Stimulated activated CD8-positive, alpha-beta memory T cell treated with anti-CD3 and anti-CD28 coated beads, Interleukin-12 subunit alpha, Interleukin-12 subunit beta, amount 100 ng/mL, for 1 hour (primary cell): ENCODE results near the gene SLC44A1.

Source experiments
- DNase-seq: peaks from one replicate; pipeline ENCODE4 v3.0.0-alpha.2; 2020; ENCODE audit warnings: low read depth

The SLC44A1 gene

DNA sequence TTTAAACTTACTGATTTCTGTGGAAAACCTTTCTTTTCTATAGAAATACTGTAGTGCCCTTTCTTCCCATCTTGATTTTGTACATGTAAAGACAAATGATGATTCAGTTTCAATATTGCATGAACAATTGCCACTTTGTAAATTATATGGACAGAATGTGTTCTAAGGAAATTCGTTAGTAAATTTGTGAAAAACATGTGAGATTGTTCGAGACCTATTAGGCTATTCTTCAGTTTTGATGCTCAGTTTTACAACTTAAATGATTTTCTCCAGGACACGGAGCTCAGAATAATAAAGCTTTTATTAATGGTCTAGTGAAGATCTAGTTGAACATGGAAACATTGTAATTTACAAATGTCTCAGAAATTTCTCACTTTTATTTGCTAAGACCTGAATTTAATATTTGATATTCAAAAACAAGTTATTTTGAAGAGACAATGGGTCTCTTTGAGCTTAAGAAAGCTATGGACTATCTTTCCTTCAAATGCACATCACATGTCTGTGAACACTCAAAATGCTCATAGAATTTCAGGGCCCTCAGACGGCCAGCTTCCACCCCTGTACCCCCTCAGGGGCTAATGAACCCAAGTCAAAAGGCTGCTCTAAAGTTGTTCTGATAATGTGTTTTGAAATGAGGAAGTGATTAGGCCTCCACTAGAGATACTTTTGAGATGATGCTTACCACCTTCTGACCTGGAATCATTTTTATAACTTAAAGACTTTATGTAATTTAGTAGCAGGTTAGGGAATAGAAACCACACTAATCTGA is 149.3 kb downstream of the SLC44A1 start:
- no peak for DNase-seq

DNA sequence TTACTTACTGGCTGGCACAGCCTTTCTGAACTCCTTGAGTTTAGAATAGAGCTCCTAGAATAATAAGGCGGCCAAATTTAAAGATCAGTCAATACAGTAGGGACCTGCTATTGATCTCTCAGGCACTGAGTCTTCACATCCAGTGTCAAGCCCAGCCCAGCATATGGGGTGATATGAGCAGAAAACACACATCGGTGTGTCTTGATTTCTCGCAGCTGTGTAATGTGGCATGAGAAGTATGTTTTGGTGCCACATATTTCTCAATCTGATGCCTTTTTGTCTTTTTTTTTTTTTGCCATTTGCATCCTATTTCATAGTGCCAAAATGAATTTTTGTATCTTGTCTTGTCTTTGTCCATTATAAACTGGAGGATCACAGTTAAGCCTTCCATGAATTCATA is 152.0 kb downstream of the SLC44A1 start:
- DNase-seq: no peak

DNA sequence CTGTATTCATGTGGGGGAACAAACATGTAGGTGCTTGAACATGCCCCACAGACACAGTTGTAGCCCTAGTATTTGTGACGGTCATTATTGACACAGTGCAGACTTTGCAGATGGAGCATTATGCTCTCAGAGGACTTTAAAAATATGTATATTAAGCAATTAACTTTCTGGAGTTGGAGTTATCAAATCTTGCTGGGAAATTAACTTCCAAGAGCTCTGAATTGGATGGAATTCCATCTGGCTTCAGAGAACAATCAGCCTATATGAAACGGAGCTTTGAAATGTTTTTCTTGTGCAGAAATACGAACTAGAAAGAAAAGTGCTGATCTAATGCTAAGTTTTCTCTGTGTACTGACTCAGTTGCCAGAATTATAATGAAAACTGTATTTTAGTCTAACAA is 152.4 kb downstream of the SLC44A1 start:
- DNase-seq: no peak

DNA sequence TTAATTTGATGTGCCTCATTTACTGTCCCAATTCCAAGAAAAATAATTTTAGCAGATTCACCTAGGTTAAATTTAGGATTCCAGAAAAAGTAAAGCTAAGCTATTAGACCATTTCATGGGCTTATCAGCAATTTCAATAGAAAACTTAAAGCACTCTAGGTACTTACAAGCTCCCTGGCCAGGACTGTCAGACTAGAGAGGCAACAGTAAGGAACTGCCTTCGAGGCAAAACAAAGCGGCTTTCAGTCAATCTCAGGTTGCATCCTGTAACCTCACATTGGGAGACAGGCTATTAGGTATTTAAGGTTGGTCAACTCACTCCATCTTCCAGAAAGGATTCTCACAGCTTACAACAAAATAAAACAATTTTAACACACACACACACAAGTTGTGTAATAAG is 154.7 kb downstream of the SLC44A1 start:
- no peak for DNase-seq

DNA sequence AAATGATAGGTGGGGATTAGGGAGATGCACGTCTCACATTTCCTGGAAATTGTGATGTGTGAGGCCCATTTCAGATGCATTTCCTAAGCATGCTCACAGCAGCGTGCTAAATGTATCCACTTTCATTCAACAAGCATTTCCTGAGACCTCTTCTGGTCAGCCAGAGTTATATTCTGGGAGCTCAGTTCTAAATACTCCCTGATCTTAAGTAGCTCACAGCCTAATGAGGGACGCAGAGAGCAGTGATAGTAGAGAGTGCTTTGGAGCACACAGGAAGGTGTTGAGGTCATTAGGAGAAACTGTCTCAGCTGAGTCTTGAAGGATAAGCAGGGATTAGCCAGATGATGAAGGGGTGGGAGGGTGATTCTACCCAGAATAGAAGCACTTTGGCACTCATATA is 157.2 kb downstream of the SLC44A1 start:
- DNase-seq: no peak

DNA sequence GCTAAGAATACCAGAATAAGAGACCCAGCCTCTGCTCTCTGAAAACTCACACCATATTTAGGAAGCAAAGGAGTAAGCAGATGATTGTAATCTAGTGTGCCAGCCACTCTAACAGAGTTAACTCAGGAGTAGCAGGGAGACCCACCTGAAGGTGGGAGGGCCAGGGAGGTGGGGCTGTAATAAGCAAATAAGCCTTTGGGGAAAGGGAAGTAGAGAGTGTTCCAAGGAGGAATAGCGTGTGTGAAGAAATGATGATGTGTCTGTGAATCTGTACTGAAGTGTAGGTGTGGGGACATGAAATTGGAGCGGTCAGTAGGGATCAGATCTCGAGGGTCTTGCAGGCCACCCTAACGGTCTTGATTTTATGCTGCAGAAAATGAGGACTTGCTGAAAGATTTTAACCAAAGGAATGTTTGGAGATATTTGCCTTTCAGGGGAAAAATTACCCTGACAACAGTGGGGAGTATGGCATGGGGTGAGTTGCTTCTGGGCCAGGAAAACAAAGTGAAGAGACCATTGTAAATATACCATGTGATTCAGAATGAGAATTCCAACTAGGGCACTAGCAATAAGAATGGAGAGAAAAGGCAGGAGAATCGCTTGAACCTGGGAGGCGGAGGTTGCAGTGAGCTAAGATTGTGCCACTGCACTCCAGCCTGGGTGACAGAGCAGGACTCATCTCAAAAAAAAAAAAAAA is 159.2 kb downstream of the SLC44A1 start:
- no peak for DNase-seq

DNA sequence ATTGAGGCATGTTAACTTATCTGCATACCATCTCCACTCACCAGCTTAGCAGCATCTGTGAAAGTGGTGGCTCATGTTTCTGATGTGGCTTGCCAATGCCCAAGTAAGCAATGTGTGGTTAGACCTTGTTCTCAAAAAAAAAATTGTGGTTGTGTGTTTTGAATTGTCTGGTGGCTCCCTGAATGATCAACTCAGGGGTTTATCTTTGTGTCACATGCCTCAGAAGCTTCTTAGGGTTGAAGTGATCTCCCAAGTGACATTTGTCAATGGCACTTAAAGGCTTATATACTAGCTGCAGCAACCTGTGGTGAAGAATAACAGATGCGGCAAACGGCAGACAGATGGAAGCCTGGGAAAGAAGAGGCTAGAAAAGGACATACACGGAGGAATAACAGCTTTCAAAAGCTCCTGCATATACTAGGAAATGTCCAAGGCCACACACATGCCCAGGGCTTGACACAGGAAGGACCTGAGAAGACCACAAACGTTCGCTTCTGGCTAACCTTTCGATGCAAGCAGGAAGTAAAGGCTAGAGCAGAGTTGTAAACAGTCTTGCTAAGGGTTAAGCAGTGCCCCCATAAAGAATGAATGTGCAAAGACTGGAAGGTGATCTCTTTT is 161.2 kb downstream of the SLC44A1 start:
- peak; percentile 24 for DNase-seq

DNA sequence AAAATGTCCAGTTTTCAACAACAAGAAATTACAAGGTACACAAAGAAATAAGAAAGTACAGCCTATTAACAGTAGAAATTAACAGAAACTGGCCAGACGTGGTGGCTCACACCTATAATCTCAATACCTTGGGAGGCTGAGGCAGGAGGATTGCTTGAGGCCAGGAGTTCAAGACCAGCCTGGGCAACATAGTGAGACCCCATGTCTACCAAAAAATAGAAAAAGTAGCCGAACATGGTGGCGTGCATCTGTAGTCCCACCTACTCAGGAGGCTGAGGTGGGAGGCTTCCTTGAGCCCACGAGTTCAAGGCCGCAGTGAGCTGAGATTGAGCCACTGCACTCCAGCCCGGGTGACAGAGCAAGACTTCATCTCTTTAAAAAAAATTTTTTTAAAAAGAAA is 161.9 kb downstream of the SLC44A1 start:
- no peak for DNase-seq

DNA sequence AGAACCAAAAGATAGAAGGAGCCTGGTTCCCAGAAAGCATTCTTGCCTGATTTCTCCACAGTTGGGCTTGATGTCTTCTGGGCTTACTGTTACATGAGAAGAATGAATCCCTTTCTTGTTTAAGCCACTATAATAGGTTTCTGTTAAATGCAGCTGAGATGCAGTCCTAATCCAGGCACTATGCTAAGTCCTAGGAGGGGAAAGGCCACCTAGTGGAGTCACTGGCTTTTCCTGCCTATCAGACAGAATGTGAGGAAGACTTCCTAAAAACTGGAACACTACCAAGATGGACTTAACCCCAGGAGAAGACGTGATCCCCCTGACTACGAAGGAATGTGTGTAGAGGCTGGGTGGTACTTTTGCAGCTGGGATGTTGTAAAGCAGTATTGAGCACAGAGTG is 169.1 kb downstream of the SLC44A1 start:
- no peak for DNase-seq

DNA sequence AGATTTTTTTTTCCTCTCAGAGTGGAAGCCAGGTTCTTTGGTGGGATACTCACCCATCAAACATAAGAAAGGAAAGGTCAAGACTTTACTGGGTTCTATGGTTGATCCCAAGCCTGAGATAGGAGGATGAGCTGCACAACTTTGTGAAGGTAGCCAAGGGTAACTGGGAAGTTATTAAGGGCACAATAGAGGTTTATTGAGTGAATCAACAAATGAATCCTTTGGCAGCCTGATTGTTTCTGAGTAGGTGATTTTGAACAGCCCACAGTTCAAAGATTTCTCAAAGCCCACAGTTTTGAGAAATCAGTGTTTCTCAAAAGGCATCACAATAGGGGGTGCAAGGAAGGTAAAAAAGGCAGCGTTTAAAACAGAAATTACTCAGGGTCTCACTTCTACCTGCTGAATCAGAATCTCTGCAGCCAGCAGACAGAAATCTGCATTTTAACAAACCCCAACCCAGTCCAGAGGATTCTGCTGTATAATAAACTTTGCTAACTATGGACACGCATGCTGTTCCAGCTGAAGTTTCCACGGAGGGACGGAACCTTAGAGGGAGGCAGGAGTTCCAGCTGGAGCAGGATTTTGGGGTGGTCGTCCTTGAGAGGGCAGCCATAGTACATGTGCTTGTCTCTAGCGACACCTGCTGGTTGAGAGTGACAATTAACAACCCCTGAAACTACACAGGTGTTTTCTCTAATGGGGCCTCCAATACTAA is 170.7 kb downstream of the SLC44A1 start:
- DNase-seq: peak; percentile 57

DNA sequence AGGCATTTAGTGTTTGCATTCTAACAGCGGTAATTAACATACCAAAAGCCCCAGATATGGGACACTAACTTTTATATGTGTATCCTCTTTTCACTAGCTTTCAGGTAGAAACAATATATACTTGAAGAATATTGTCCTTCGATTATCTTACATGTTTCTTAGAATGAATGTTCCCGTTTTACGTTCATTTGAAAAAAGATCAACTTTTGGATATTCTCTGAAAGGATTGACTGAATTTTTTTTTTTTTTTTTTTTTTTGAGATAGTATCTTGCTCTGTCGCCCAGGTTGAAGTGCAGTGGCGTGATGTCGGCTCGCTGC is 171.2 kb downstream of the SLC44A1 start:
- no peak for DNase-seq

DNA sequence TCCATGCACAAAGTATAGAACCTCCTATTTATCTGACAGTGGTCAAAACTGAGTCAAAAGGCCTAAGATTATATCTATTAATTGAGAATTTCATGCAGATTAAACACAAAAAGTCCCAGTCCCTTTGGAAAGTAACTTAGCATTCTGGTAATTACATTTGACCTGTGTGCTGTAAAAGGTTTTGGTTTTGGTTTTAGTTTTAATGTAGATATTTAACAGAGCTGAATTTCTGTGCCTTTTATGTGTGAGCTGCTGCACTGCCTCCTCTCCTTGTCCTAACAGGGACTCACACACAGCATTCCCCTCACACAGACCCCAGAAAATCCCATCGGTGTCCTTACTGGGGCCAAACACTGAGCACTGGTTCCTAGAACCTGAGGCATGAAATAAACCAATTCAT is 172.4 kb downstream of the SLC44A1 start:
- no peak for DNase-seq

DNA sequence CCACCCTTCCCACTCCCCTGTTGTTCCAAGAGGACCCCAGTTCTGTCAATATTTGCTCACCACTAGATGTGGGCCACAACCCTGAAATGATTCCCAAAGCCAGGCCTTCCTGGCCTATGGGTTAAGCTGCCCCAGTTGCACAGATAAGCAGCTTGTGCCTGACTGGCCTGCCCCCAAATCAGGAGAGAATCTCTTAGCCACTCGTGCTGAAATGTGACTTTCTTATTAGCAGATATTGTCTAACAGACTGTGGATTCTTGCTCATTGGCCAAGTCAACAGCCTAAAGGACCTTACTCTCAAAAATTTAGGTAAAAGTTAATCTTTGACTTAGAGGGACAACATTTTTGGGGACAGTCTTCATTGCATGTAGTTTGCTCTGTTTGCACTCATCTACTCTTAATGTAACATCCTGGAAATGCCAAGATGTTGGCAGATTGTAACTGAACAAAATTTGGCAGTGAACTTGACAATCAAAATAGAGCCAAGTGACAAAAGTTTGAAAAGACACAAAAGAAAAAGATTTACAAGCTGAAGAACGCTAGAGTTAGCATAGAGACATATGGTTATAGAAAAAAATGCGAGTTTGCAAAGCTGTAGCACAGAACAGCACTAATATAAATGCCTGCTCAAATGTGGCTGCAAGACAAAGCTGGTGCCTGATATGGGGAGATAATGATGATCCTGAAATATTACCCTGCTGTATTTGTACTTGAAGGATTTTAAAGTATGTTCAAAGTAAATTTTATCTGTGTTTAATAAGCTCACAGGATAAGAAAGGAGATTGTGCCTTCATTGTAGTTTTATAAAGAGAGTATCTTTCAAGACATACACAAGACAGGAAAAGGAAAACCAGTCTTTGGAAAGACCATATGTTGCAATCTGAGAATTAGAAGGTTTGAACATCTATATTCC is 174.4 kb downstream of the SLC44A1 start:
- DNase-seq: no peak

DNA sequence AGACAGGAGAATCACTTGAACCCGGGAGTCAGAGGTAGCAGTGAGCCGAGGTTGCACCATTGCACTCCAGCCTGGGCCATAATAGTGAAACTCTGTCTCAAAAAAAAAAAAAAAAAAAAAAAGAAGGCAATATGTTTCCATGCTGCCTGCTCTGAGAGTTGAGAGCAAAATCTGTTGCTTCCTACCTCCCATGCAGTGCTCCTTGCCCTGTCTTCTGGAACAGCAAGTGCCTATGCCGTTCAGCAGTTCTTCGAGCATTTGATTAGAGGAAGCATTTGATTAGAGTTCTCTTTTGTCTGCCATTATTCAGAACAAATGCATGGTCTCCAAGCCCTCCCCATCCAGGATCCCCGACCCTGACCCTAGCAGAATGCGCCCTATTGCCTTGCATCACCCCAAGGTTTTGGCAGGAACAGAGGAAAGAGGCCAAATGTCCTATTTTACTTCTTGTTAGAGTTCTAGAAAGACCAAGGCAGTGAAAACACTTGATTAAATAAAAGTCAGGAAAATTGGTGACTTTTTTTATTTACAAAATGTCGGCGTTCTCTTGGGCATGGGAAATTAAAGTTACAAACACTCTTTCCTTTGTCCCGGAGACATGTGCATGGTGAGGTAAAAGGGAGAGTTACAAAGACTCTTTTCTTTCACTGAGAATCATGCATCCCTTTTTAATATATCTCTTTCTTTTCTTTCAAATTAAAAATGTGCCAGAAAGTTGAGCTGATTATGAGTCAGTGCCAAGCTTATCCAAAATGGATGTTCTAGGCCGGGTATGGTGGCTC is 175.6 kb downstream of the SLC44A1 start:
- no peak for DNase-seq

DNA sequence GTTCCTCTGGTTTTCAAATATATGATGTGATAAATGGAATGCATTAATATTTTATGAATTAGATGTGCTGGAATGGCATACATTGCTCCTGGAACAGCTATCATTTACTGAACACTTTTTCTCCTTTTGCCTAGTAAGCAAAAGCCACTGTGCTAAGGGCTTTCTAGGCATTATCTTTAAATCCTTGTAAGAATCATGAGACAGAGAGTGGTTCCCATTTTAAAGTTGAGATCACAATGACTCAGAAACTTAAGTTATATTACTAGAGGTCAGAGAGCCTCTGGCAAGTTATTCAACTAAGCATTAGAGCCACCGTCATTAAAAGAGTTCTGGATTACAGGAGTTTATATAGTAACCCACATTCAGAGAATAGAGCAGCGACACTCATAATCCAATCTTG is 176.7 kb downstream of the SLC44A1 start:
- no peak for DNase-seq

DNA sequence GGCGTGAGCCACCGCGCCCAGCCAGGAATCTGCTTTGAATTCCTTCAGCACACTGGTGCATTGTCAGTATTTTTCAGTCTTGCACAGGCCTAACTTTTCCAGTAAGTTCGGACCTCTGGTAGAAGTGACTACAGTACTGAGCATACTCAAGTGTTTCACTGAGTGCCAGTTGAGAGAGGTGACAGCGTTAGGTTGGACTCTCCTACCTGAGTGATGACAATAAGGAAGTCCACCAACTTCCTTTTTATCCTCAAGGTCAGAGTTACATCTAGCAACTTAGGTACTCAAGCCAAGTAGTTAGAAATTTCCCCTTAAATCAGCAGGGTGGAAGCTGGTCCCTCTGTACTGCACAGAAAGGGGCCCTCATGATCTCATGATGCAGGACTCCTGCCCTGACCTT is 177.4 kb downstream of the SLC44A1 start:
- DNase-seq: no peak

DNA sequence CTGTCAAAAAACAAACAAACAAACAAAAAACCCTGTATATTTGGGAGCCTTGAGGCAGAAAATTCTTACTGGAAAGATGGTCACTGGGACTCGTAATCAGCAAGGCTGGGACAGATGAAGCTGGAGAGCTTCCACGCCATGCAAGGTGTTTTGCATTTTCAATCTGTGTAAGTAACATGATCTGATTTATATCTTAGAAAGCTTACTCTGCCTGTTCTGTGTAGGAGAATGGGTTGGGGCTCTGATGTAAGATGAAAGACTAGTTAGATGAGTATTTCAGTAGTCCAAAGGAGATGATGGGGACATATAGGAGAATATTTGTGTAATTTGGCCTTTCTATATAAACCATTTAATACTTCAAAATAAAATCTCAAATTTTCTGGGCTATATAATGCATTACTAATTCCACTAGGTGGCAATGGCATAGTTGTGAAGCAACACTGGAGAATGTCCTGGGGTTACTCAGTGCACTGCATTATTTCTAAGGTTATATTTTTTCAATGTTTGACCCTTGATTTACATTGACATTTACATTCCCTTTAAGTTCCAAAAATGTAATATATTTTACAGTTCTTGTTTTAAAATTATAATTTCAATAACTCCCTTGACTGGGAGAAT is 181.5 kb downstream of the SLC44A1 start:
- no peak for DNase-seq

DNA sequence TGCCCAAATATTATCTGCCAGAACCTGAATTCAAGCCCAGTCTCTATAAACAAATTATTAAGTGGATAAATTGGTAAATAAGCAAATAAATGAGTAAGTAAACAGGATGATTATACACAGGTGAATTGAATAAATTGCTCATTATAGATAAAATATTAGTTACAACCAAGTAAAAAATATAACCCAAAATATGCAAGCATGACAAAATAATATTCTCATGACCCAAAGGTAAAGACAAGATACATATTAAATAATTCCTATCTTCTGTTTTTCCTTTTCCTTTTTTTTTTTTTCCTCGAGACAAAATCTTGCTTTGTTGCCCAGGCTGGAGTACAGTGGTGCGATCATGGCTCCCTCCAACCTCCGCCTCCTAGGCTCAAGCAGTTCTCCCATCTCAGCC is 182.2 kb downstream of the SLC44A1 start:
- DNase-seq: no peak

DNA sequence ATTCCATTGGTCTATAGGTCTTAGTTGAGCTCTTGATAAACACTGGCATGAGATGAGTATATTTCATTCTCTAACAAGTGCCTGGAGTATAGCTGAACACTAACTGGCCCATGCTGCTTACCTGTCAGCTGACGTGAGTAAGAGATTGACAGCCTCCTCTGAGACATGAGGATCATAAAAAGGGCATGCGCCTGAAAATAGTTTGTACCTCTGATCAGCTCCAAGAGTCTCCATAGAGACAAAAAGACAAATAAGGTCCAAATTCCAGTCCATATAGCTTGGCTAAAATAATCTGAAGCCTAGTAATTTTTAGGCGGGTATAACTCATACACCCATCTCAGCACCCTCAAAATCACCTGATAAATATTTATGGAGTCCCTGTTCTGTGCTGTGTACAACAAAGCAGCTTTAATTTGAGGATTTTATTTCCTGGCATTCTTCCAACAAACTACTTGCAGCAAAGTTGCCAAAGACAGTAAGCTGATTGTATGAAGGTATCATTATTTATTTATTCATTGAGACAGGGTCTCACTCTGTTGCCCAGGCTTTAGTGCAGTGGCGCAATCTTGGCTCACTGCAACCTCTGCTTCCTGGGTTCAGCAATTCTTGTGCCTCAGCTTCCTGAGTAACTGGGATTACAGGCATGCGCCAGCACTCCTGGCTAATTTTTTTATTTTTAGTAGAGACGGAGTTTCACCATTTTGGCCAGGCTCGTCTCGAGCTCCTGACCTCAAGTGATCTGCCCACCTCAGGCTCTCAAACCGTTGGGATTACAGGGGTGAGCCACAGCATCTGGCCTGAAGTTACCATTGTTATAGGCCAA is 187.2 kb downstream of the SLC44A1 start:
- DNase-seq: no peak
